MV-4-11 (cell line): Measurements from ENCODE around the gene PNLIPRP3.
"Not testable (repeated sequence)": the region's sequence is repeated elsewhere in the genome, so short reads cannot be mapped to it uniquely, and the experiment has no call there.

ENCODE experiments used
- DNase-seq: peaks from one replicate; lab custom pipeline; 2025; lab: John Stamatoyannopoulos, UW

PNLIPRP3 gene

DNA sequence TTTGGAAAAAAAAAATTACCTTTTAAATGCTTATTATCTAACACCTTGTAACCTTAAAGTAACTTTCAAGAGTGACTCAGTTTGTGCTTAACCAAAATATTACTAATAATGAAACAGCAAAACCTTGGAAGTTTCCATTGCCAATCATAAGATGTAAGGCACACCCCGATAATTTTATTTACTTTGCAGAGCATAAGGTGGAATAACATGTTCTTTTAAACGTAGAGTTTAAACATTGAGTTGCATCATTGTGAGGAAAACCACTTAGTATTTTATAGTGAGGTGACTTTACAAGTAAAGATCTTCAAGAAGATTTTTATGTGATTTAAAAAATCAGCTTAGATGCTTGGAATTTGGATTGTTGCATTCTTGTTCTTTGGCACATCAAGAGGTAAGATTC is at the start of gene PNLIPRP3:
Gene PNLIPRP3 (plus strand): TSS at position 177 of the 400 bp plus-strand sequence. CDS start 166 bp downstream, at position 343.
- no peak for DNase-seq

- no peak for DNase-seq
Observed at GRCh38 chr10:116382290-116382689, 45.4 kb upstream of the PNLIPRP3 start.

DNA sequence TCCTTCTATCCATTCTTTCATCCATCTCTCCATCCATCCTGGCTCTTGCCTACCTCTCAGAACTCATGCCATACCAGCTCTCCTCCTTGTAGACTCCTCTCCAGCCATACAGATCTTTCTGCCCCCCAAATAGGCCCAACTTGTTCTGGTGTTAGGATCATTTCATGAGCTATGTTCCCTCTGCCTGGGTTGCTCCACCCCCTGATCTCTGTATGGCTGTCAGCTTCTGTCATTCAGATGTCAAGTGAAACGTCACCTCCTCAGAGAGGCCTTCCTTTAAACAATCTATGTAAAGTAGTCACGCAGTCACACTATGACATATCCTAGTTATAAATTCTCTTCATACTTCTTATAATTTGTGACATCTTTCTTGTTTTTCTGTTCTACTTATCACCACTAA is 42.3 kb upstream of the PNLIPRP3 start:
- no peak for DNase-seq

DNA sequence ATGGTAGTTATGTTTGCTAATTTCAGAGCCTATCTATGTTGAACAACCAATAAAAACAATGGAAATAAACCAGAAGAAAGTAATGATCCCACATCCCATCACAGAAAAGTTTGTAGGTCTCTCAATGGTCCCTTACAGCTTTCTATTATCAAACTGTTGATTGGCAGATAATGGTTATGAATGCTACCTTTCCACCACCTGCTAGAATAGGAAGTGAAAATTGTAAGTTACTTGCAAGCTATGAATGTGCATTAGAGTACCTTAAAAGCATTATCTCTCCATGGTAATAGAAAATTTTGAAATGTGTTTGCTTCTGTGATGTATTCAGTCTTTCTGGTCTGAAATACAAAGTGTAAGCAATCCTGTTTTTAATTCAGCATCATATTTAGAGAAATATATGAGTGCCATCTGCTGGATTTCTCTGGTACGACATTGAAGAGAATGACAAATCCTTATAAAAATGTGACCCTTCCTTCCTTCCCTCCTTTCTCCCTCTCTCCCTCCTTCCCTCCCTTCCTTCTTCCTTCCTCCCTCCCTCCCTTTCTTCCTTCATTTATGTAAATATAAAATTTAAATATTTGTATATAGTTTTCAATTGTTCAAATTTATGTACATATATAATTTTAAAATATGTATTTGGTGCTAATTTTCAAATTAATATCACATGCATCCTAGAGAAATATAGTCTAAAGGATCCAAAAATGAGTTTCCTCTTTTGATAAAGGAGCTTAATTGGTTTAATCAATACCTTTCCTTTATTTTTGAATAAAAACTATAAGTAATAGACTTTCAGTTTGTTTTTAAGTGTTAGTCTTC is 41.4 kb upstream of the PNLIPRP3 start:
- no peak for DNase-seq

DNA sequence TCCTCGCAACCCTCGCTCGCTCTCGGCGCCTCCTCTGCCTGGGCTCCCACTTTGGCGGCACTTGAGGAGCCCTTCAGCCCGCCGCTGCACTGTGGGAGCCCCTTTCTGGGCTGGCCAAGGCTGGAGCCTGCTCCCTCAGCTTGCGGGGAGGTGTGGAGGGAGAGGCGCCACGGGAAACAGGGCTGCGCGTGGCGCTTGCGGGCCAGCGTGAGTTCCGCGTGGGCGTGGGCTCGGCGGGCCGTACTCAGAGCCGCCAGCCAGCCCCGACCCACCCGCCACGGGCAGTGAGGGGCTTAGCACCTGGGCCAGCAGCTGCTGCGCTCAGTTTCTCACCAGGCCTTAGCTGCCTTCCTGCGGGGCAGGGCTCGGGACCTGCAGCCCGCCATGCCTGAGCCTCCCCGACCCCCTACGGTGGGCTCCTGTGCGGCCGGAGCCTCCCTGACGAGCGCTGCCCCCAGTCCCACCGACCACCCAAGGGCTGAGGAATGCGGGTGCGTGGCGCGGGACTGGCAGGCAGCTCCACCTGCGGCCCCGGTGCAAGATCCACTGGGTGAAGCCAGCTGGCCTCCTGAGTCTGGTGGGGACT is 34.3 kb upstream of the PNLIPRP3 start:
- not testable (repeated sequence) for DNase-seq

DNA sequence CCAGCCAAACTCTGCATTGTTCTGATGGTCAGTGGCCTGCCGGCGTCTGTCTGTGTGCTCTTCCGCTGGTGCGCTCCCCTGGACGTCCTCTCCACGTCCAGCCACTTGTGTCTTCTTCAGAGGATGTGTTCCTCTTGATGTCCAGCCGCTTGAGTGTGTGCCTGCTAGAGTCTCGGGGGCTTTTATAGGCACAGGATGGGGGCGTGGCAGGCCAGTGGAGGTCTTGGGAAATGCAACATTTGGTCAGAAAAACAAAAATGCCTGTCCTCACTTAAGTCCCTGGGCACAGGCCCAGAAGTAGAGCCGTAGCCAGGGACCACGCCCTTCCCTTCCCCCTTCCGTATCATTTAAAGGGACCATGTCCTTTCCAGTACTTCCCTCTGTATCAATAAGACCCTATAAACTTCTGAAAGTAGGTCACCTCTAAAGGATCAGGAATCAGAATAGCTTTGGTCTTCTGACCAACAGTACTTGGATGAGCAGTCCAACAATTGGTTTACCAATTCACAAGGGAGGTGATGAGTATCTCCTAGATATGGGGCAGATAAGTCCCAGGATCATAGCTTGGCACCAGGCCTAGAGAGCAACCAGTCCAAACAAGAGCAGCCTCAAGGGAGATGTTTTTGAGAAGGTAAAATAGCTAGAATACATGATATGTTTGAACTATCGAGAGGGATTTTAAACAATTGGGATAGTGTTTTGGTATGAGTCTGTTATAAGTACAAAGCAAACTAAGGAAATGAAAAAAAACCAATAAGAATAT is 32.2 kb upstream of the PNLIPRP3 start:
- no peak for DNase-seq

GRCh38 chr10:116398224-116398623 is 29.4 kb upstream of the PNLIPRP3 start:
- no peak for DNase-seq

DNA sequence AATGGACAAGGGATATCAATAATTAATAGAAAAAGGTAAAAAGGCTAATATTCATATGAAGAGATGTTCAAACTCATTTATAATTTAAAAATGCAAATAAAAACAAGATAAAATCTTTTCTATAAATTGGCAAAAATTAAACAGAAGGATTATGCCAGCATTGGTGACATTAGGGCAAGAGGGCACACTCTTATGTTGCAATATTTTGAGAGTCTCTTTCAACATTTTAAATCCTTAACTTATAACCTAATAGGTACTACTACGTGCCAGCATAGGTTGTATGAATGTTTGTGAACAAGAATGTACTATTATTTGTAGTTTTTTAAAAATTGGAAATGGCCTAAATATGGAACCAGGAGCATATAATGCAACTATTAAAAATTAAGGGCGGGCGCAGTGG is 24.8 kb upstream of the PNLIPRP3 start:
- no peak for DNase-seq

GRCh38 chr10:116403740-116404250 is 23.9 kb upstream of the PNLIPRP3 start:
- no peak for DNase-seq

DNA sequence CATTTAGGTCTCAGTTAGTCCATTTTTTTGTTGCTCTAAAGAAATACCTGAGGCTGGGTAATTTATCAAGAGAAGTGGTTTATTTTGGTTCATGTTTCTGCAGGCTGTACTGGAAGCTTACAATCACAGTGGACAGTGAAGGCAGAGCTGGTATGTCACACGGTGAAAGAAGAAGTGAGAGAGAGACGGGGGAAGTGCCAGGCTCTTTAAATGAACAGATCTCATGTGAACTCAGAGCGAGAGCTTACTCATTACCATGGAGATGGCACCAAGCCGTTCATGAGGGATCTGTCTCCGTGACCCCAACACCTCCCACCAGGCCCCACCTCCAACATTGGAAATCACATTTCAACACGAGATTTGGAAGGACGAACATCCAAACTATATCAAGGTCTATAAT is 18.9 kb upstream of the PNLIPRP3 start:
- DNase-seq: peak; percentile 76

DNA sequence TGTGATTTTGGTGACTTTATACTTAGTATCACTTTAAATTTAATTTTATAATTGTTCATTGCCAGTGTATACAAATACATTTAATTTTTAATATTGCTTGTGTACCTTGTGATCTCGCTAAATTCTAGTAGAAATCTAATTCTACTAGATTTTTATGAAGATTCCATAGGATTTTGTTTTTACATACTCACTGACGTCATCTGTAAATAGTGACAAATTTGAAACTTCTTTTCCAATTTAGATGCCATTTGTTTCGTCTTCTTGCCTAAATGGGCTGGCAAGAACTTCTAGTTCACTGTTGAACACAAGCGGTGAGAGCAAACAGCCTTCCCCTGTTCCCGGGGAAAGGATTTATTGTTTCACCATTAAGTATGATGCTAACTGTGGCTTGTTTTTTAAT is 17.3 kb upstream of the PNLIPRP3 start:
- no peak for DNase-seq

DNA sequence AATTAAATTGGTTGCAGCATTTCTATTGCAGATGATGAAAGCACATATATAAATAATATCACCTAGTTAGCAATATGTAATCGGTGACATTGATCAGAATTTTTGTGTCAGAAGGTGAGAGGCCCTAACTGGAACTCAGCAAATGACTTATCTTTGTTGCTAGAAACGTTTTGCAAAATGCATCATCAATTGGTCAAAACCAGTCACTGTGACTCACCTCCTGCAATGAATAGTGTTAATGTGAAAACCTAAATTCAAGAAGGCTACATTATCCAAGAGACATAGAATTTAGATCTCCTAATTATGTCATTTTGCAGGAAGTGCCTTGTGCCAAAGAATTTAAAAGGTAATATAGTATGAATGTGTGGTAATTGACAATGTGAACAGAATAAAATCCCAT is 9.8 kb upstream of the PNLIPRP3 start:
- no peak for DNase-seq

- DNase-seq: no peak
Observed at GRCh38 chr10:116418389-116418788, 9.3 kb upstream of the PNLIPRP3 start.

- no peak for DNase-seq
Observed at GRCh38 chr10:116421815-116422214, 5.8 kb upstream of the PNLIPRP3 start.

DNA sequence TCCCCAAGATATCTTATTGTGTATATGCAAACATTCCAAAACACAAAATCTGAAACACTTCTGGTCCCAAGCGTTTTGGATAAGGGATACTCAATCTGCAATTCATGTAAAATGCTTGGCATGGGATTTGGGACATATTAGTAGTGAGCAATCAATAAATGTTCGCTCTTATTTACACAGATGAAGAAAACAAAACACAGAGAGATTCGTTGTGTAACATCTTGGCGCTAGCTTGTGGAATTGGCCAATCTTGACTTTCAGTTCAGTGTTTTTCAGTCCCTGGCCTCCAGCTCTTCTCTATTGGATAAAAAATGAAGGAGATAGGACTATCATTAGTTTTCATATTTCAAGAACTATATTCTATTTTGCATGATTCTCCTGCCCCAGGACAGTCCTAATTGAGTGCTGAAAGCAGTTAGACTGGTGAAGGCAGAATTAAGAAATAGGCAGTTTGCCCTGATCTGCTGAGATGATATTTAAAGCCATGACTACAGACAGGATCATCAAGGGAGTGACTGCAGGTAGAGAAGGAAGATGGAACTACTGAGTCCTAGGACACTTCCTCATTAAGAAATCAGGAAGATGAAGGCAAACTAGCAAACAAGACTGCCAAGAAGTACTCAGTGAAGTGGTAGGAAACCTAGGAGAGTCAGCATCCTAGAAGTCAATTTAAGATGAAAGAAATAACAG is 1.8 kb downstream of the PNLIPRP3 start:
- DNase-seq: no peak

GRCh38 chr10:116430288-116430687 is 2.6 kb downstream of the PNLIPRP3 start:
- DNase-seq: no peak

- DNase-seq: no peak
Observed at GRCh38 chr10:116431598-116431997, 4.0 kb downstream of the PNLIPRP3 start.

DNA sequence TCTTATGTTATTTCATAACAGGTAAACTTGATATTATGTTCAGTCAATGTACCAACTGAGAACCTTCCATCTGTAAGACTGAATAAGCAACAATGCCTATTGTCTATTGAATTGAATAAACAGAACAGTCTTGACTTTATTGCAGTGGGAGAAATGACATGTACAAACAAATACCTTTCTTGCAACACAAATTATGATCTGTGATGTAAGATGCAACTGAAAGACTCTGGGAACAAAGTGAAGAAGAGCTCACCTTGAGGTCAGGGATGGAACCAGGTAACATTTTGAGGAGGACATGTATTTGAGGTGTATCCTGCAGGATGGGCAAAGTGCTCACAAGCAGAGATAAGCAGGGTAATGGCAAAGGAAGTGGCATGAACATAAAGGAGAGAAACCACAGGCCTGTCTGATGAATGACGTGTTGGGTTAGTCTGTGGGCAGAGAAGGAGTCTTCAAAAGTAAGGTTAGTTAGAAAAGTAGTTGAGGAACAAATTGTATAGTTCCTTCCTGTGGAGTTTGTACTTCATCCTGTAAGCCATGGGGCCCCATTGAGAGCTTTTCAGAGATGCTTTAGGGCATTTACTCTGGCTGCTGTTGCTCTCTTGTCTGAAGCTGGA is 9.5 kb downstream of the PNLIPRP3 start:
- DNase-seq: no peak

- DNase-seq: no peak
Observed at GRCh38 chr10:116440330-116441030, 12.8 kb downstream of the PNLIPRP3 start.

- no peak for DNase-seq
Observed at GRCh38 chr10:116444527-116445142, 17.0 kb downstream of the PNLIPRP3 start.

DNA sequence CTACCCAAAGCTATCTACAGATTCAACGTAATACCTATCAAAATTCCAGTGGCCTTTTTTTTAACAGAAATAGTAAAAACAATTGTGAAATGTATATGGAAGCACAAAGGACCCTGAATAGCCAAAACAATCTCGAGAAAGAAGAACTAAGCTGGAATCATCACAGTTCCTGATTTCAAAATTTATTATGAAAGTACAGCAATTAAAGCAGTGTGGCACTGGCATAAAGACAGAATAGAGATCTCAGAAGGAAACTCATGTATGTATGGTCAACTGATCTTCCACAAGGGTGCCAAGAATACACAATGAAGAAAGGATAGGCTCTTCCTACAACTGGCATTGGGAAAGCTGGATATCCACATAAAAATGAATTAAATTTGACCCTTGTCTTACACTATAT is 23.2 kb downstream of the PNLIPRP3 start:
- peak; percentile 58 for DNase-seq
